ENCODE results near the gene GEN1. TPM values are rescaled to one million over a fixed set of nuclear protein-coding genes. Genes with fewer than 3 reads are reported as not detected.

The GEN1 gene
- total RNA-seq, 1 experiment from 2014 or later, result 29.6 TPM

- Mint-ChIP-seq H3K4me1 (ENCODE audit: low read depth, unreplicated experiment) (no peaks in the 10 kb centered on the region), H3K9me3 (ENCODE audit: low read depth, unreplicated experiment) (no peaks in the 10 kb centered on the region), H3K4me3 (ENCODE audit: low read depth, unreplicated experiment) (no peak overlapping the region), H3K27ac (ENCODE audit: unreplicated experiment) (no peak overlapping the region), H3K36me3 (ENCODE audit: insufficient read depth, unreplicated experiment) (no peaks in the 10 kb centered on the region), H3K27me3 (ENCODE audit: unreplicated experiment) (peaks cover 18% of the 10 kb centered on the region)
- no peak for DNase-seq
- no TSS peak for BruUV-seq (replicated peaks)
- CTCF ChIA-PET, result interaction anchor here (0.6 to 1.0 kb wide), 2 partner anchors 12 to 36 kb away, joined by 3 read pairs; no protein-coding TSS in a partner anchor
- intact Hi-C loops (cut with micrococcal nuclease; ENCODE audit: unreplicated experiment), result no loop called here
- TF ChIP-seq, protein P1, sequence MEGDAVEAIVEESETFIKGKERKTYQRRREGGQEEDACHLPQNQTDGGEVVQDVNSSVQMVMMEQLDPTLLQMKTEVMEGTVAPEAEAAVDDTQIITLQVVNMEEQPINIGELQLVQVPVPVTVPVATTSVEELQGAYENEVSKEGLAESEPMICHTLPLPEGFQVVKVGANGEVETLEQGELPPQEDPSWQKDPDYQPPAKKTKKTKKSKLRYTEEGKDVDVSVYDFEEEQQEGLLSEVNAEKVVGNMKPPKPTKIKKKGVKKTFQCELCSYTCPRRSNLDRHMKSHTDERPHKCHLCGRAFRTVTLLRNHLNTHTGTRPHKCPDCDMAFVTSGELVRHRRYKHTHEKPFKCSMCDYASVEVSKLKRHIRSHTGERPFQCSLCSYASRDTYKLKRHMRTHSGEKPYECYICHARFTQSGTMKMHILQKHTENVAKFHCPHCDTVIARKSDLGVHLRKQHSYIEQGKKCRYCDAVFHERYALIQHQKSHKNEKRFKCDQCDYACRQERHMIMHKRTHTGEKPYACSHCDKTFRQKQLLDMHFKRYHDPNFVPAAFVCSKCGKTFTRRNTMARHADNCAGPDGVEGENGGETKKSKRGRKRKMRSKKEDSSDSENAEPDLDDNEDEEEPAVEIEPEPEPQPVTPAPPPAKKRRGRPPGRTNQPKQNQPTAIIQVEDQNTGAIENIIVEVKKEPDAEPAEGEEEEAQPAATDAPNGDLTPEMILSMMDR (IDR thresholded peaks at IDR 0.05; ENCODE audit: unreplicated experiment), result no peak
Observed at GRCh38 chr2:17815468-17816184, 61.7 kb downstream of the GEN1 start.

DNA sequence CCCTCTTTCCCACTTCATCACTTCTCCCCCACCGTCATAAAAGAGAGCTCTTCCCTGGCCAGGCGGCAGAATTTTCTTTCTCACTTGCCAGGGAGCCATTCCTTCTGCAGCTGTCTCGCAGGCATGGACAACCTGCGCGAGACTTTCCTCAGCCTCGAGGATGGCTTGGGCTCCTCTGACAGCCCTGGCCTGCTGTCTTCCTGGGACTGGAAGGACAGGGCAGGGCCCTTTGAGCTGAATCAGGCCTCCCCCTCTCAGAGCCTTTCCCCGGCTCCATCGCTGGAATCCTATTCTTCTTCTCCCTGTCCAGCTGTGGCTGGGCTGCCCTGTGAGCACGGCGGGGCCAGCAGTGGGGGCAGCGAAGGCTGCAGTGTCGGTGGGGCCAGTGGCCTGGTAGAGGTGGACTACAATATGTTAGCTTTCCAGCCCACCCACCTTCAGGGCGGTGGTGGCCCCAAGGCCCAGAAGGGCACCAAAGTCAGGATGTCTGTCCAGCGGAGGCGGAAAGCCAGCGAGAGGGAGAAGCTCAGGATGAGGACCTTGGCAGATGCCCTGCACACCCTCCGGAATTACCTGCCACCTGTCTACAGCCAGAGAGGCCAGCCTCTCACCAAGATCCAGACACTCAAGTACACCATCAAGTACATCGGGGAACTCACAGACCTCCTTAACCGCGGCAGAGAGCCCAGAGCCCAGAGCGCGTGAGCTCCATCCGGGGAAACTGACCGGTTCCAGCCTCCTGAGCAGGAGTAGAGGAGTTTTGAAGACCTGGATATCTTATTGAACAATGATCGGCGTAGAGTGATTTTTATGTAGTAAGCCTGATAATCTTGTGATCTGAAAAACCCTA is 62.7 kb downstream of the GEN1 start, which contains the start of gene MSGN1:
Gene MSGN1, plus strand, starts transcription at position 65 of the 850 bp plus-strand sequence. Its CDS starts 59 bp downstream, at position 124.
- intact Hi-C loops (cut with micrococcal nuclease; ENCODE audit: unreplicated experiment), result no loop called here
- TF ChIP-seq, protein P1 (IDR thresholded peaks at IDR 0.05; ENCODE audit: unreplicated experiment), result no peak
- Mint-ChIP-seq H3K4me3 (ENCODE audit: low read depth, unreplicated experiment) (no peak within 1 kb of the TSS), H3K4me1 (ENCODE audit: low read depth, unreplicated experiment) (no peaks in the 10 kb centered on the region), H3K27ac (ENCODE audit: unreplicated experiment) (no peak within 1 kb of the TSS), H3K9me3 (ENCODE audit: low read depth, unreplicated experiment) (no peaks in the 10 kb centered on the region), H3K36me3 (ENCODE audit: insufficient read depth, unreplicated experiment) (no peaks in the 10 kb centered on the region), H3K27me3 (ENCODE audit: unreplicated experiment) (peaks cover 20% of the 10 kb centered on the region)
- BruUV-seq (replicated peaks), result no TSS peak
- CTCF ChIA-PET, result interaction anchor here (1.0 kb wide), 1 partner anchor 11 kb away, joined by 3 read pairs; no protein-coding TSS in a partner anchor
- no peak for DNase-seq

DNA sequence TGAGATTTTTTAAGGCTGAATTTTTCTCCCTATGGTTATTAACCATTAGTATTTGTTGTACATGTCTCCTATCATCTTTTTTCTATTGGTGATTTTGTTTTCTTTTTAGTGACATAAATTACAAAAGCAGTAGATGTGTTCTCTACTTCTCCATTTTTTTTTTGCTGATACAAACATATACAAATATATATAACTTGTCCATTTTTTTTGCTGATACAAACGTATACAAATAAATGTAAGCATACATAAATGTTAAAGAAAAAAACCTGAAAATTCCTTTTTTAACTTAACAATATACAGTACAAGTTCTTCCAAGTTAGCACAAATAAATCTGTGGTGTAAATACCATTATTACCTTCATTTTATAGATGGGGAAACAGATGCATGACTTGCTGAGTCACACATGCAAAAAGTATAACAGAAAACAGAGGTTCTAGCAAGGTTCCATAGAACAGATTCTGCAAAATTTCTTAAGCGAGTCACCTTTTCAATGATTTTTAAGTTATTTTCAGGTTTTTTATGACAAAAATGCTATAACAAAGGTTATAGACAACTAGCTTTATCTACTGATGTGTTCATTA is 64.4 kb downstream of the GEN1 start:
- BruUV-seq (replicated peaks), result no TSS peak
- TF ChIP-seq, protein P1 (IDR thresholded peaks at IDR 0.05; ENCODE audit: unreplicated experiment), result no peak

DNA sequence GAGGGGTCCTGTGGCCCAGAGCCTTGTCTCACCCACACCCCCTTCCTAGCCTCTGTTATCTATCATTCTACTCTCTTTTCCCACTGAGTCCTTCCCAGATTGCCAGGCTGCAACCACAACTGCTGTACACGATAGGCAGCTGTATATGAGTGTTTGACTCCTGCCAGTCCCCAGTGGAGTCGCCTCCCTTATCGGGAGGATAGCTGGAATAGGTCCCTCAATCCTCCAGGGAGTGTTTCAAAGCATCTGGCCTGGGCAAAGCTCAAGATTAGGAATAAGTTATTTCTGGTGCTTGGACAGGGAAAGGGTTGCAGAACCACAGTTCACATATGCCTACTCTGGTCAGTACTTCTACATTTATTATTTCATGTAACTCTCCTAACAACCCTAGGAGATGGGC is 67.1 kb downstream of the GEN1 start:
- no peak overlapping the region for H3K27ac Mint-ChIP-seq (ENCODE audit: unreplicated experiment)
- H3K27me3 Mint-ChIP-seq (ENCODE audit: unreplicated experiment), result peaks cover 9% of the 10 kb centered on the region
- CTCF ChIA-PET, result no interaction called here
- H3K4me3 Mint-ChIP-seq (ENCODE audit: low read depth, unreplicated experiment), result no peak overlapping the region
- BruUV-seq (replicated peaks), result no TSS peak
- H3K4me1 Mint-ChIP-seq (ENCODE audit: low read depth, unreplicated experiment), result no peaks in the 10 kb centered on the region
- TF ChIP-seq, protein P1 (IDR thresholded peaks at IDR 0.05; ENCODE audit: unreplicated experiment), result no peak
- H3K36me3 Mint-ChIP-seq (ENCODE audit: insufficient read depth, unreplicated experiment), result no peaks in the 10 kb centered on the region
- H3K9me3 Mint-ChIP-seq (ENCODE audit: low read depth, unreplicated experiment), result no peaks in the 10 kb centered on the region
- DNase-seq, result no peak
- intact Hi-C loops (cut with micrococcal nuclease; ENCODE audit: unreplicated experiment), result no loop called here

More for the DNA sequence above, 64.4 kb downstream of the GEN1 start:
- CTCF ChIA-PET, result no interaction called here
- no peak overlapping the region for H3K27ac Mint-ChIP-seq (ENCODE audit: unreplicated experiment)
- no peaks in the 10 kb centered on the region for H3K36me3 Mint-ChIP-seq (ENCODE audit: insufficient read depth, unreplicated experiment)
- H3K27me3 Mint-ChIP-seq (ENCODE audit: unreplicated experiment), result peaks cover 16% of the 10 kb centered on the region
- no peak overlapping the region for H3K4me3 Mint-ChIP-seq (ENCODE audit: low read depth, unreplicated experiment)
- H3K9me3 Mint-ChIP-seq (ENCODE audit: low read depth, unreplicated experiment), result no peaks in the 10 kb centered on the region
- no peak for DNase-seq
- H3K4me1 Mint-ChIP-seq (ENCODE audit: low read depth, unreplicated experiment), result no peaks in the 10 kb centered on the region
- intact Hi-C loops (cut with micrococcal nuclease; ENCODE audit: unreplicated experiment), result no loop called here

Measured in Calu3 (cell line).